Heart left ventricle (tissue), 13 donors: ENCODE data around the gene JMJD7.

Experiments used
- CTCF ChIP-seq, 12 donors: fragments of 200-600 bp; sonication (generic) in 4 of 12; IDR thresholded peaks; one replicate each; pipeline versions ENCODE4 v1.5.0 to v1.8.0; 2018 to 2022; ENCODE audit warnings: antibody characterized with exemption in 12 of 12, mild to moderate bottlenecking in 5 of 12
- POLR2A ChIP-seq, 2 donors: fragments of 450-650 bp; IDR thresholded peaks; one replicate each; pipeline ENCODE4 v1.6.1; 2017; ENCODE audit warnings: antibody characterized with exemption in 2 of 2, mild to moderate bottlenecking in 2 of 2, moderate library complexity in 2 of 2
- donor health status: ischemic (EF 13 %, LVEDD 7.1; RV severe dilation, severe dysfunction).
- donor health status: DM: no; HTN: yes; CAD: no.
- donor health status: DM: no; HTN: no; CAD: no.
- donor health status: ischemic (EF 25% LVEDD 6.9; RV normal size, moderate dysfunction).
- donor health status: ischemic (EF 25% LVEDD 5.7; RV mildly dilated, moderate dysfunction).
- donor health status: ischemic (EF 35%, LVEDD 5.7; RV mildly dilated, moderate dysfunction).
- donor health status: nonischemic (EF 11% LVEDD 7.7; RV severe dilation, severe dysfunction).
- donor health status: DM: yes; HTN: yes; CAD: no.
- donor health status: PGD.
- donor health status: ischemic (EF 29% LVEDD 5.4; RV normal size, mild dysfunction).
- donor health status: nonischemic (EF 23%, LVEDD 6.1; RV moderate dilation, normal function).

DNA sequence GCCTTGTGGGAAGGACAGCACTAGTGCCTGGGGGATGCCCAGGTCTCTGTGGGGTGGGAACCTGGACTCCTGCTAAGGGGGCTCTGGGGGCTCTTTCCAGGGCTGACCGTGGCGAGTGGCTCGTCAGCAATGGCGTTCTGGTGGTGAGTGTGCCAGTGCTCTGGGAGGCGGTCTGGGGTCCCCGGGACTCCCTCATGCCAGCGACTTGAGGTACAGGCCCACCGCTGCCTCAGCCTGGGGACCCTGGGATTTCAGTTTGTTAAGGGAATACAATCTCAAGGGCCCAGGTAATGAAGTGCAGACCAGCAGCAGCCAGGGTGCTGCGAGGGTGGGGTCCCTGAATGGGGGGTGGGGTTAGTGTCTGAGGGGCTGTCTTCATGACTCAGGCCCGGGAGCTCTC, 13.2 kb downstream of the JMJD7 start:
- TF ChIP-seq CTCF (IDR thresholded peaks at IDR 0.05) (no peak), POLR2A (IDR thresholded peaks at IDR 0.05) (no peak)
